Effector memory CD4-positive, alpha-beta T cell (primary cell): ENCODE data around the gene PDE6H.

Experiments
- DNase-seq, 3 donors: peaks; one replicate each; pipeline ENCODE4 v3.0.0-alpha.2; 2020
- H3K27ac ChIP-seq: 2 replicates; pipeline ENCODE4 v1.7.0; 2013; ENCODE audit warnings: mild to moderate bottlenecking, low read length, moderate library complexity; ENCODE audit not compliant: insufficient read depth, poor library complexity, severe bottlenecking
- H3K27me3 ChIP-seq: replicated peaks from 2 replicates; pipeline ENCODE4 v1.7.0; 2013; ENCODE audit warnings: mild to moderate bottlenecking, low read length; ENCODE audit not compliant: insufficient read depth, control insufficient read depth, poor library complexity, severe bottlenecking
- H3K36me3 ChIP-seq: 2 replicates; pipeline ENCODE4 v1.7.0; 2013; ENCODE audit warnings: mild to moderate bottlenecking, low read length, moderate library complexity; ENCODE audit not compliant: control insufficient read depth, insufficient read depth
- H3K4me1 ChIP-seq: 2 replicates; pipeline ENCODE4 v1.7.0; 2013; ENCODE audit warnings: low read length, mild to moderate bottlenecking; ENCODE audit not compliant: control insufficient read depth, insufficient read depth, poor library complexity, severe bottlenecking
- H3K4me3 ChIP-seq: 2 replicates; pipeline ENCODE4 v1.7.0; 2013; ENCODE audit warnings: low read length, low read depth, mild to moderate bottlenecking; ENCODE audit not compliant: insufficient read depth, poor library complexity, severe bottlenecking
- H3K9me3 ChIP-seq: 2 replicates; pipeline ENCODE4 v1.7.0; 2013; ENCODE audit warnings: mild to moderate bottlenecking, low read length, moderate library complexity; ENCODE audit not compliant: control insufficient read depth

PDE6H gene

GRCh38 chr12:14995583-14996425 lies 23.0 kb downstream of the PDE6H start:
- no peak for DNase-seq
- Histone ChIP-seq H3K9me3 (no peaks in the 10 kb centered on the region), H3K27me3 (no peaks in the 10 kb centered on the region), H3K4me1 (peaks cover 10% of the 10 kb centered on the region), H3K4me3 (no peak overlapping the region), H3K36me3 (no peaks in the 10 kb centered on the region), H3K27ac (no peak overlapping the region)

- Histone ChIP-seq H3K36me3 (no peaks in the 10 kb centered on the region), H3K9me3 (no peaks in the 10 kb centered on the region), H3K4me3 (no peak overlapping the region), H3K27ac (no peak overlapping the region), H3K27me3 (no peaks in the 10 kb centered on the region), H3K4me1 (peaks cover 10% of the 10 kb centered on the region)
- DNase-seq = no peak
These were observed 25.2 kb downstream of the PDE6H start for GRCh38 chr12:14997998-14998397.

GRCh38 chr12:14999021-14999694 lies 26.3 kb downstream of the PDE6H start:
- Histone ChIP-seq H3K36me3 (no peaks in the 10 kb centered on the region), H3K27me3 (peaks cover 3% of the 10 kb centered on the region), H3K9me3 (no peaks in the 10 kb centered on the region), H3K27ac (no peak overlapping the region), H3K4me1 (peaks cover 10% of the 10 kb centered on the region), H3K4me3 (no peak overlapping the region)
- DNase-seq = no peak

GRCh38 chr12:14999695-15000365 lies 27.0 kb downstream of the PDE6H start:
- no peak for DNase-seq
- H3K36me3 ChIP-seq = no peaks in the 10 kb centered on the region
- no peaks in the 10 kb centered on the region for H3K9me3 ChIP-seq

GRCh38 chr12:15000575-15000974 lies 27.7 kb downstream of the PDE6H start:
- DNase-seq = no peak
- Histone ChIP-seq H3K27me3 (peaks cover 3% of the 10 kb centered on the region), H3K36me3 (no peaks in the 10 kb centered on the region), H3K9me3 (no peaks in the 10 kb centered on the region), H3K4me1 (peaks cover 2% of the 10 kb centered on the region), H3K4me3 (no peak overlapping the region), H3K27ac (no peak overlapping the region)

More at GRCh38 chr12:14999695-15000365, 27.0 kb downstream of the PDE6H start:
- H3K4me1 ChIP-seq = peaks cover 9% of the 10 kb centered on the region
- no peak overlapping the region for H3K4me3 ChIP-seq
- H3K27me3 ChIP-seq = peaks cover 3% of the 10 kb centered on the region
- no peak overlapping the region for H3K27ac ChIP-seq

- no peaks in the 10 kb centered on the region for H3K36me3 ChIP-seq
- no peak for DNase-seq
- no peaks in the 10 kb centered on the region for H3K4me1 ChIP-seq
- no peak overlapping the region for H3K4me3 ChIP-seq
- H3K27ac ChIP-seq = no peak overlapping the region
- H3K27me3 ChIP-seq = peaks cover 8% of the 10 kb centered on the region
- no peaks in the 10 kb centered on the region for H3K9me3 ChIP-seq
These were observed 29.0 kb downstream of the PDE6H start for GRCh38 chr12:15001733-15002382.

- Histone ChIP-seq H3K27me3 (peaks cover 8% of the 10 kb centered on the region), H3K36me3 (no peaks in the 10 kb centered on the region), H3K9me3 (no peaks in the 10 kb centered on the region), H3K4me3 (no peak overlapping the region), H3K4me1 (no peaks in the 10 kb centered on the region), H3K27ac (no peak overlapping the region)
- DNase-seq = no peak
These were observed 31.6 kb downstream of the PDE6H start for GRCh38 chr12:15004421-15004820.

- H3K27me3 ChIP-seq = peaks cover 8% of the 10 kb centered on the region
- H3K36me3 ChIP-seq = no peaks in the 10 kb centered on the region
- no peak for DNase-seq
- H3K9me3 ChIP-seq = no peaks in the 10 kb centered on the region
- H3K27ac ChIP-seq = no peak overlapping the region
- H3K4me3 ChIP-seq = no peak overlapping the region
- H3K4me1 ChIP-seq = no peaks in the 10 kb centered on the region
These were observed 32.2 kb downstream of the PDE6H start for GRCh38 chr12:15005064-15005463.

GRCh38 chr12:15007551-15007950 lies 34.7 kb downstream of the PDE6H start:
- DNase-seq = no peak
- no peaks in the 10 kb centered on the region for H3K4me1 ChIP-seq
- peaks cover 8% of the 10 kb centered on the region for H3K27me3 ChIP-seq
- H3K36me3 ChIP-seq = no peaks in the 10 kb centered on the region
- H3K27ac ChIP-seq = no peak overlapping the region
- H3K9me3 ChIP-seq = no peaks in the 10 kb centered on the region
- no peak overlapping the region for H3K4me3 ChIP-seq
